ENCODE results near the gene KDF1. TPM values are rescaled to one million over a fixed set of nuclear protein-coding genes. Genes with fewer than 3 reads are reported as not detected.
"Not testable (repeated sequence)": the region's sequence is repeated elsewhere in the genome, so short reads cannot be mapped to it uniquely, and the experiment has no call there.

Gene KDF1
- total RNA-seq, 1 experiment from 2014 or later: not detected

DNA sequence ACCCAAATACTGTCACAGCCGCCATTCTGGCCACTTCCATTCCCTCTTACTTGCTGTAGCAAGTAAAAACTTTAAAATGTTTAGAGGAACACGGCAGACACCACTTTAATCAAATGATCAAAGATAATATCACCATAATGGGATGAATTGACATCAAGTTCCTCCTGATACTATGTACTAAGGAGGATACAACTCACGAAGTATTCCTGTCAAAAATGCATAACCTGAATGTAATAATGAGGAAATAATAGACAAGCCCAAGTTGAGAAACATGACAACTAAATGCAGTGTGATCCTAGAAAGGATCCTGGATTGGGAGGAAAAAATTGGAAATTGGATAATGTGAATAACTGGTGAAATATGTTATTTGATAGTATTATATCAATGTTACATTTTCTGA lies 3.9 kb downstream of the KDF1 start:
- no peak for DNase-seq (ENCODE audit: low read depth)

DNA sequence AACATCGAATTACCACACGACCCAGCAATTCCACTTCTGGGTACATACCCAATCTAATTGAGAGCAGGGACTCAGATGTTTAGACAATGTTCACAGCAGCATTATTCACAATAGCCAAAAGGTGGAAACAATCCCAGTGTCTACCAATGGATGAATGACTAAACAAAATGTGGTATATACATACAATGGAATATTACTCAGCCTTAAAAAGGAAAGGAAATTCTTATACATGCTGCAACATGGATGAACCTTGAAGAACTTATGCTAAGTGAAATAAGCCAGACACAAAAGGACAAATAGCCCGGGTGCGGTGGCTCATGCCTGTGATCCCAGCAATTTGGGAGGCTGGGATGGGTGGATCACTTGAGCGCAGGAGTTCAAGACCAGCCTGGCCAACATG lies 6.9 kb downstream of the KDF1 start:
- no peak for DNase-seq (ENCODE audit: low read depth)

DNA sequence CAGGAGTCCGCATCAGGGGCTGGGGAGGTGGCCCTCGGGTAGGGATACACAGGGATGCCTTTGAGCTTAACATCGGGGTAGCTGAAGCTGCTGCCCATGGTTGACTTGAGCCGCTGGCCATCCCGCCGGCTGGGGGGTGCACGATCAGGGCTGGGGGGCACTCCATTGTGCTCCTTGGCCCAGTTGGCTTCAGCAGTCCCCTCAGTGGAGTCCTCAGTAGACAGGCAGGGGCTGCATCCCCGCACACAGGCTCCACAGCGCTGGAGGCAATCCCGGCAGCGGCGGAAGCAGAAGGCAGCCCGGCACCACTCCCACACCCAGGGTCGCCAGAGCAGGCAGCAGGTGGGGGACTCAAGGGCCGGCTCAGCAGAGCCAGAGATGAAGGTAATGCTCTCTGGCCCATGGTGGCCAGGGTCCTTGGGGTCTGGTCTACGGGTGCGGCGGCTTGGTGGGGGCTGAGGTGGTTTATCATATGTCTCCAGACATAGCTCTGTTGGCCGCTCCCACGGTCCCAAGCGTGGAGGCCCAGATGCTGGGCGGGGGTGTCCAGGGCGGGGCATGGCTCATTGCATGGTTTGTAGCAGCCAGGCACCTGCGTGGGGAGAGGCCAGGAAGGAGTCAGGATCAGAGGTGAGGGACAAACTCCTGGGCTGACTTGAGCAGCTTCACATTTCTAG lies 8.3 kb downstream of the KDF1 start:
- DNase-seq (ENCODE audit: low read depth): no peak

DNA sequence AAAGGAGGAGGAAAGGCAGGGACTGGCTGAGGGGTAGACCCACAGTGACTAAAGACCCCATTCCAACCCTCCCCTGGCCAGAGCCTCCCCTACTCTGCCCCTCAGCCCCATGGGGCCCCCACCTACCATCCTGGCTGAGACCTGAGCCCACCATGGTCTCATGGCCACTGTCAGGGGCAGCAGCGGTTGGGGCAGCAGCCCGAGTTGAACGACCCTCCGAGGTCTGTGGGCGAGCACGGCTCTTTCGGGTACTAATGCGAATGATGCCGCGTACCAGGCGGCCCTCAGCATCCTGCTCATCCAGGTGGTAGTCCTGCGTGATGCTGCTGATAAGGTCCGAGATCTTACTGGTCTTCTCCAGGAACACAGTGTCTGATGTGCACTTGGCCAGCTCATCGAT lies 9.1 kb downstream of the KDF1 start:
- no peak for DNase-seq (ENCODE audit: low read depth)

DNA sequence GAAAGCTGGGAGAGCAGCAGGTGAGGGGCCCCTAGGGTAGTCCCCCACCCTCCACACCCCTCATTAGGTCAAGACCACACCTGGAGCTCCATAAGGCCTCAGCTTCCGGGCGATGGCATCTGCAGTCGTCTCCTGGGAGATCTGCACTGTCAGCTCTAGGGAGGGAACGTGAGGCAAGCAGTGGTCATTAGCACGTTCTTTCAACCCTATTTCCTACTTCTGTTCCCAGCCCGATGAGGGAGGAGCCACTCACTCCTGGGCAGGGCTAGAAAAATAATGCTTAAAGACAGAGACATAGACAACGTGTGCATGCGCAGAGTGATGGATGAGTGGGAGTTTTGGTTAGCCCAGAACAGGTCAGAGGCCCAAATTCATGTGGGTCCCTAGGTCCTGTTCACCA lies 9.7 kb downstream of the KDF1 start:
- no peak for DNase-seq (ENCODE audit: low read depth)

DNA sequence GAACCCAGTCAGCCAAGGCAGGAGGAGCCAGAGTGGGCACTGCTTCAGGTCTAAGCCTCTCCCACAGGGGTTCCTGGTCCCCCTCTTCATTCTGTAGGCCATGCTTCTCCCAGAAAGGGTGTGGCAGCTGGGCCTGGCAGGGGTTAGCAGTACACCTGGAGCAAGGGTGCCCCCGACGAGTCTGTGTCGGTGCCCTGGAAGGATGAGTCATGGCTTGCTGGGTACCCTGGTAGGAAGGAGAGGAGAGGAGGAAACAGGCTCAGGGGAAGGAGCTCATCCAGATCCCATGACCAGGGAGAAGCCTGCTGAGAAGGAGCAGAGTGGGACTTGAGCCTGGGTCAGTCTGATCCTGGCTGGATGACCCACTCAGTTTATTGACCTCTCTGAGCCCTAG lies 10.3 kb downstream of the KDF1 start:
- DNase-seq (ENCODE audit: low read depth): no peak

DNA sequence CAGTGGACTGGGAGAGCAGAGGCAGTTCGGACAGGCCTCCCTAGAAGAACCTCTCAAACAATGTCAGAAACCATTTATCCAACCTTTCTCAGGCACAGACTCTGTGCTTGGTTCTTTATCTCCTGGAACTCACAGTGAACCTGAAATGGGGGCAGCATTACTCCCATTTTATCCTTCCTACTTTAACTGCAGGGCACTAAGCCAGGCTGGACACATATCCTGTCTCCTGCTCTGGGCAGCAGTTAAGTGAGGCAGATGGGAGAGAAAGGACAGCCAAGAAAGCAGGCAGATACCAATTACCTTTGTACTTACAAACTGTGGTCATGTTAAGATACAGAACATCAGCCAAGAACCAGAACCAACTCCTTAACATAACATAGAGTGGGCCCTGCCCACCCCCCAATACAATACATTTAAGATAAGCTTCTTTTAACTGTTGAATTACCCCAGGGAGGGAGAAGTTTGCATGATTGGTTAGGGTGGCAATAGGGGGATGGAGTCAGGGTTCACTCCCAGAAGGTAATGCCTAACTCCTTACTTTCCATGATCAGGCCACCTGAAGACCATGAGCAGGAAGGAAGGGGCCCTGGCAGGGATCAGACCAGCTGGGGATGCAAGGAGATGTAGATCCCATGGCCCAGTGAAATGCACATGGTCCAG lies 10.9 kb downstream of the KDF1 start:
- no peak for DNase-seq (ENCODE audit: low read depth)

DNA sequence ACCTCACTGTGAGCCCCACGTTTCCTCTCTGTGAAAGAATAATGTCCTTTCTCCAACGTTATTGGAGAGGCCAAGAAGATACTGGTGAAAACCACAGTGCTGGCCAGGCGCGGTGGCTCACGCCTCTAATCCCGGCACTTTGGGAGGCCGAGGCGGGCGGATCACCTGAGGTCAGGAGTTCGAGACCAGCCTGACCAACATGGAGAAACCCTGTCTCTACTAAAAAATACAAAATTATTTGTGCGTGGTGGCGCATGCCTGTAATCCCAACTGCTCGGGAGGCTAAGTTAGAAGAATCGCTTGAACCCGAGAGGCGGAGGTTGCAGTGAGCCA lies 11.6 kb downstream of the KDF1 start:
- not testable (repeated sequence) for DNase-seq (ENCODE audit: low read depth)

DNA sequence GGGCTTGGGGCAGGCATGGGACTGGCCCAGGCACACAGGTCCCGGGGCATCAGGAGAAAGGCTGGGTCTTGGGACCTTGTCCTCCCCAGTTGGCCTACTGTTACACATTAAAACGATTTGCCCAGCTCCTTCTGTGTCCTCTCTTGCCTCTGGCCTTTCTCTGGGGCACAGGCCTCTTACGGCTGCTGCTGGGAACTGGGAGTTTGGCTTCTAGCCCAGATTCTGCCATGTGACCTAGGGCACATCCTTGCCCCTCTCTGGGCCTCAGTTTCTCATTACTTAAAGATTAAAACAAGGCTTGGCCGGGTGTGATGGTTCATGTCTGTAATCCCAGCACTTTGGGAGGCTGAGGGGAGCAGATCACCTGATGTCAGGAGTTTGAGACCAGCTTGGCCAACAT lies 14.0 kb downstream of the KDF1 start:
- no peak for DNase-seq (ENCODE audit: low read depth)

DNA sequence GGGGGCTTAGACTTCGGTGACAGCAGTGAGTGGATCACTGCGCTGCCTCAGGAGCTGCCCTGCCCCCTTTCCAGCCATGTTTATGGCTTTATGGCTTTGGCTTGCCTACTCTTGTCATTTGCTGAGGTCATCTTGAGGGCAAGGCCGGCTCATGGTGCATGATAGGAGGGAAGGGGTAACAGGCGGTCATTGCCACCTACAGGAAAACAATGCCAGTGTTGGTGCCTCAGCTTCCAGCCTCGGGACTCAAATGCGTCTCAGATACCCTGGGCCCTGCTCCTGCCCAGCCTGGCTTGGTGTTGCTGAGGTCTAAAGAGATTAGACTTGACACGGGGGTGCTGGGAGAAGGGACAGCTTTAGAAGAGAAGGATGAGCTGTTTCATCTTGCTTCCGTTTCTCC lies 14.5 kb downstream of the KDF1 start:
- DNase-seq (ENCODE audit: low read depth): no peak

DNA sequence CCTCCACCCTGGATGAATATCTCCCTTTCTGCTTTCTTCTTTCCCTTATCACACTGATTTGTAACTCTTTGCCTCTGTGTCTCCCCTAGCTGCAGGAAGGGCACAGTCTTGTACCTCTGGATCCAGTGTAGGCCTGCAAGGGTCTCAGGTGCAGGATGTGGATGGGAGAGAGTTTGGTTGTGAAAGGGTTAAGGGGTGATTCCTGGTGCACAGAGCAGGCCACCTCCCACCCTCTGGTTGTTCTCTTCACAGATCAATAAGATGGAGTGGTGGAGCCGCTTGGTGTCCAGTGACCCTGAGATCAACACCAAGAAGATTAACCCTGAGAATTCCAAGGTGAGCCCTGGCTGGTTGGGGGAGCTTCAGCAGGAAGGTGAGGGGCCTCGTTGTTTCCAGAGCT lies 15.1 kb downstream of the KDF1 start:
- DNase-seq (ENCODE audit: low read depth): no peak

DNA sequence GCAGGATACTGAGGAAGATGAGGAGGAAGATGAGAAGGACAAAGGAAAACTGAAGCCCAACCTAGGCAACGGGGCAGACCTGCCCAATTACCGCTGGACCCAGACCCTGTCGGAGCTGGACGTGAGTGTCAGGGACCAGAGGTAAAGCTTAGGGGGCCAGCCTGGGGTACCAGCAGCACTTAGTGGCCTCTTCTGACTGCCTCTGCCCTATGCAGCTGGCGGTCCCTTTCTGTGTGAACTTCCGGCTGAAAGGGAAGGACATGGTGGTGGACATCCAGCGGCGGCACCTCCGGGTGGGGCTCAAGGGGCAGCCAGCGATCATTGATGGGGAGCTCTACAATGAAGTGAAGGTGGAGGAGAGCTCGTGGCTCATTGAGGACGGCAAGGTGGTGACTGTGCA lies 17.6 kb downstream of the KDF1 start:
- no peak for DNase-seq (ENCODE audit: low read depth)

DNA sequence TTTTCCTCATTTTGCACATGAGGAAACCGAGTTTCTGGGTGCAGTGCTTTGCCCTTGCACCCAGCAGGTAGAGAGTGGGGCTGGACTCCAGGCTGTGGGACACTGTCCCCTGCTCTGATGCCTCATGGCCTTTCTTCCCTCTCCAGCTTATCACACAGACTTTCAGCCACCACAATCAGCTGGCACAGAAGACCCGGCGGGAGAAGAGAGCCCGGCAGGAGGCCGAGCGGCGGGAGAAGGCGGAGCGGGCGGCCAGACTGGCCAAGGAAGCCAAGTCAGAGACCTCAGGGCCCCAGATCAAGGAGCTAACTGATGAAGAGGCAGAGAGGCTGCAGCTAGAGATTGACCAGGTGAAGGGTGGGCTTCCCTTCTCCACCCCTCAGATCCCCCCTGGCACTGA lies 19.0 kb downstream of the KDF1 start:
- DNase-seq (ENCODE audit: low read depth): no peak

DNA sequence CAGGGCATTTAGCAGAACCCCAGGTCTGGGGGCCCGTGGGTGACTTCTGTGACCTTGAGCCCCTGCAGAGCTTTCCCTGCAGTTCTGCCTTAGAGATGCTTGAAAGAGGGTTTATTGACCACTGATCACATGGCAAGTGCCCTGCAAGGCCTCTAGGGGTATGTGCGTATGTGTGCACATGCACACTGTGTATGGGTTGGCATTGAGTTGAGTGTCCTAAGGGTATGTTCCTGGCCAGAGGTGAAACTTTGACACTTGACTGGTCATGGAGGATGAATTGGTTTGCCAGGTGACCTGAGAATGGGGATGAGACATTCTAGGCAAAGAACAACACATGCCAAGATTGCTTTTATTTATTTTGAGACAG lies 21.6 kb downstream of the KDF1 start:
- no peak for DNase-seq (ENCODE audit: low read depth)

DNA sequence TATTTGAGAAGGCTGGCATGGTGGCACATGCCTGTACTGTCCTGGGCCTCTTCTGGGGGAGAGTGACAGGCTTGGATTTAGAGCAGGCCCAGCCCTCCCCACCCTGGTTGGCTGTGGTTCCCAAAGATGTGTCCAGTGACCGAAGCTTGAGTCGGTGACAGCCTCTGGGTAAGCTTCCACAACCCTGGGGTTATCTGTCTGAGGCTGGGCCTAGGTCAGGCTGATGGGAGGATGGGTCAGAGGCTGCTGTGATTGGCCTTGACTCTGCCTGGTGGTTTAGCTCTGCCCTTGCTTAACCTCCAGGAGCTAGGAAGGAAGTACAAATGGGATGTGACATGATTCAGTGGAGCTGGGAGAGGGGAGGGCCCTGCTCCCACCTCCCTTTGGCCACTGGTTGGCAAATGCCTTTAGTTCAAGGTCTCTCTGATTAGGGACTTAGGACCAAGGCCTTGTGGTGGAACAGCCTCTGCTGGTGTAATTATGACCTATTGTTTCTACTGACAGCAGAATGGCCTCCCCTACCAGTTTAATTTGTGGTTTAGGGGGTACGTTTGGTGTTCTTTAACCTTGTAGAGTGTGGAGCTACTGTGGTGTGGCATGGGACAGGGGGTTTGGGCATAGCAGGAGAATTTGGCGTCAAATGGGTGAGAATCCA lies 22.1 kb downstream of the KDF1 start:
- DNase-seq (ENCODE audit: low read depth): no peak

DNA sequence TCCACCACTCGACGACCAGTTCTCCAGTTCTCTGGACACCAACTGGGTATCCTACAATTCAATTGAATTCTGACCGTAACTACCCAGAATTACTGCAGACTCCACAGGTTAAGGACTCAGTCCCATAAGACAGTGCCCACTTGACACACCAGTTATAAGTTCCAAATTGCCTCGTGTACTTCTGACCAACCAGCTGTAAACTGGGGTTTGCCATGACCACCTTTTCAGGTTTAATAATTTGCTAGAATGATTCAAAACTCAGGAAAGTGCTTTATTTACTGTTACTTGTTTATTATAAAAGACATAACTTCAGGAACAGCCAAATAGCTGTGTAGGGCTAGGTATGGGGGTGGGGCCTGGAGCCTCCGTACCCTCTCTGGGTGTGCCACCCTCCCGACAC lies 23.4 kb downstream of the KDF1 start:
- no peak for DNase-seq (ENCODE audit: low read depth)

DNA sequence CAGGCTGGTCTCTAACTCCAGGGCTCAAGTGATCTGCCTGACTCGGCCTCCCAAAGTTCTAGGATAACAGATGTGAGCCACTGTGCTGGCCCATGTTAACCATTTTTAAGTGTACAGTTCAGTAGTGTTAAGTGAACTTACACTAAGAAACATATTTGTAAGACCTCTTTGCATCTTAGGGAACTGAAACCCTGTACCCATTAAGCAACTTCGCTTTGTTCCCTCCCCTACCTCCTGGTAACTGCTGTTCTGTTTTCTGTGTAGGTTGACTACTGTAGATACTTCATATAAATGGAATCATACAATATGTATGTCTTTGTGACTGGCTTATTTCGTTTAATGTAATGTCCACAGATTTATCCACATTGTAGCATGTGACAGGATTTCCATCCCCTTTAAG lies 27.7 kb downstream of the KDF1 start:
- no peak for DNase-seq (ENCODE audit: low read depth)

DNA sequence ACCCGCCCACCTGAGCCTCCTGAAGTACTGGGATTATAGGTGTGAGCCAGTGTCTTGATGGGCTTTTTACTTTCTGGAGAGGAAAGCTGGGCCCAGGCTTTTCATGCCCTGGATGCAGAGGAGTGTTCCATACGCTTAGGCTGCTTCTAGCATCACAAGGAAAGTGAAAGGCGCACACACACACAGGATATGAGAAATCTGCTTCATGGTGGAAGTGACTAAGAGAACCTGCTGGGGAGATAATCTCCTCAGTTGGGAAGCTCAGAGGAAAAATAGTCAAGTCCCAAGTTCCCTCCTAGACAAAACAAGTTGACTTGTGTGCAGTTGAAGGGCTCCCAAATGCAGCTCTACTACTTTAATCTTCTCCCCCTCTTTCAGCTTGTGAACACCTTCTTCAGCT lies 36.6 kb downstream of the KDF1 start:
- DNase-seq (ENCODE audit: low read depth): peak; percentile 17

DNA sequence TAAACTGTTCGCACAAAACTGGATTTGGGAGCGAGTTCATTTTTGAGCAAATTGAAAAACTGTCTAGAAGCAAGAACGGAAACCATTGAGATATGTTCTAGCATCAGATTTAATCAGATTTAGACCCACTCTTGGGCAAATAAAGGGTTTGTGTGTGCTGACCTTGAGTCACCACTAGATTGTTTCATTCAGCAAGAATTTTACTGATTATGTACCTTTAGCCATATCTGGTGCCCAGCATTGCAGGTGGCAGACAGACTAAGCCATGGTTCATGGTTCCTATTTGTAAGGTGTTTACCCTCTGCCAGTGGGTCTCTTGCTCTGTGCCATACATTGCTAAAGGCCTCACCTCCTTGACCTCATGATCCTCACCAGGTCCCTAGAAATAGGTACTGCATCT lies 37.4 kb downstream of the KDF1 start:
- no peak for DNase-seq (ENCODE audit: low read depth)

DNA sequence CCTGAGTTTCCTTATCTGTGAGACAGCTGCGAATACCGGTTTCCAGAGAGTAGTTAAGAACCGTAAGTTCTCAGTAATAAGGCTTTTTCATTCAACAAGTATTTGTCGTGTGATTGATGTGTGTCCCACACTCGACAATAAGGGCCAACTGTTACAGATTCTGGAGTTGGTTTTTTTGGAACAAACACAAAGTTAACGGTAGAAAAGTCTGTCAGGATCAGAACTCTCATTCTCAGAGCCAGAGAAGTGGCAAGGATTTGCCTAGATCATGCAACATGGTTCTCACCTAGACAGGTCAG lies 37.9 kb downstream of the KDF1 start:
- DNase-seq (ENCODE audit: low read depth): no peak

DNA sequence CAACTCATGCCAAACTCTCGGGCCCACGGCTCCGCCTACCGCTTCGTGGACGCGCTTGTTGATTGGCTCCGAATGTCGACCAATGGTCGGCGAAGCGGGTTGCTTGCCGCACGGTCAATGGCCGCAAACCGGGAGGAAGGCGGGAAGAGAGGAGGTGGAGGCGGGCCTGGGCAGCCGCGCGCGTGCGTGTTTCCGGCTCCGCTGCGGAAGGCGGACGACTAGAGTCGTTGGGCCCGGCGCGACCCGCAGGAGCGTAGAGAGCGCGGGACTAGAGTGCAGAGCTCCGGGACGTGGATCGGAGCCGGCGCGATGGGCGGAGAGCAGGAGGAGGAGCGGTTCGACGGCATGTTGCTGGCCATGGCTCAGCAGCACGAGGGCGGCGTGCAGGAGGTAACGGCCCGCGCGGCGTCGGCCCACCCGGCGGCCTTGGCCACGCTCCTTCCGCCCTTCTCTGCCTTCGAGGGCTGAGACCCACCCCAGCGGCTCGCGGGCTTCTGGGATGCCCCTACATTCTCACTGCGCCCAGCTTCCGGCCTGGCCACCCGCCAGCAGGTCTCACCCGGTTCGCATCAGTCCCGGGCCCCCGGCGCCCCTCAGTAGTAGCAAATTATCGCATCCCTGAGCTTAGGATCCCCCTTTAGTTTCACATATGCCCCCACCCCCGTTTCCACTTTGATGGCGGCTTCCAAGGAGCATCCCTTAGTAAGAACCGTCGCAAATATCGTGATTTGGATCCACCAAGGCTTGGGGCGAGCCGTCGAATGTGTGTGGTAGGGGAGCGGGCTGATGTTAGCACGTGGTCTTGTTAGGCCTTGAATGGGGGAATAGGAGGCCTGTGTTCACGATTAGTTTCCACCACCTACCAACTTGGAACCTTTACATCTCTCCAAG lies 38.5 kb downstream of the KDF1 start, which contains the start of gene NUDC:
Gene NUDC (plus strand): TSS at position 204 of the 891 bp plus-strand sequence. CDS start 106 bp downstream, at position 310.
- peak; percentile 96 for DNase-seq (ENCODE audit: low read depth)

DNA sequence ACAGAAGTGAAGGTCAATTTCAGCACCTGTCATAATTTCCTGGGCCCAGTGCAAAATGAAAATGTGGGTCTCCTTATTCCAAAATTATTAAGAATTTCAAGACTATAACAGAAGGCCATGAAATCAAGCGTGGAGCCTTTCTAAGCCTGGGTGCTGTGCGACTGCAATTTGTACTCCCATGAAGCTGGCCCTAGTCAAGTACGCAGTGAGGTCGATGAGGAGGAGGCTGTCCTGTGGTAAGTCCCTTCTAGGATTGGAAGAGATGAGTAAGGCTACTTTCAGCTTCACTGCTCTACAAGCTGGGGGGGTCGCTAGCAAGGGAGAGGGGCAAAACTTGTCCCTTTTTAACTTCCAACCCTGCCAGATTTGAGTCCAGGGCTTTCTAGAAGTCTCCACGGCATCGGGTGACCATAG lies 39.1 kb downstream of the KDF1 start:
- no peak for DNase-seq (ENCODE audit: low read depth)
